HEK293 (cell line): ENCODE measurements around the gene HELQ.
A peak's percentile ranks its signal among the peaks of the same experiment; 100 is the strongest.

Experiments
- EGR2 ChIP-seq: fragments of 450-650 bp; formaldehyde crosslinking; IDR thresholded peaks from 2 replicates; pipeline ENCODE4 v1.5.1; 2016; ENCODE audit warnings: low read depth, missing biosample characterization, missing genetic modification characterization
- GLIS1 ChIP-seq: fragments of 450-650 bp; formaldehyde crosslinking; IDR thresholded peaks from 2 replicates; pipeline ENCODE4 v1.5.1; 2016; ENCODE audit warnings: missing biosample characterization, missing genetic modification characterization
- ZNF114 ChIP-seq: fragments of 450-650 bp; formaldehyde crosslinking; IDR thresholded peaks from 2 replicates; pipeline ENCODE4 v1.5.0; 2017; ENCODE audit warnings: missing biosample characterization, missing genetic modification characterization
- ZNF26 ChIP-seq: fragments of 450-650 bp; formaldehyde crosslinking; IDR thresholded peaks from 2 replicates; pipeline ENCODE4 v1.5.1; 2016; ENCODE audit warnings: missing biosample characterization, missing genetic modification characterization
- ZNF335 ChIP-seq: fragments of 450-650 bp; formaldehyde crosslinking; conservative IDR thresholded peaks from 2 replicates; pipeline ENCODE4 v1.5.1; 2016; ENCODE audit warnings: missing biosample characterization, missing genetic modification characterization
- ZNF398 ChIP-seq: fragments of 450-650 bp; formaldehyde crosslinking; IDR thresholded peaks from 2 replicates; pipeline ENCODE4 v1.5.1; 2017; ENCODE audit warnings: missing biosample characterization, missing genetic modification characterization
- ZNF510 ChIP-seq: fragments of 450-650 bp; formaldehyde crosslinking; IDR thresholded peaks from 2 replicates; pipeline ENCODE4 v1.5.1; 2018; ENCODE audit warnings: mild to moderate bottlenecking, missing genetic modification characterization, missing biosample characterization; ENCODE audit not compliant: insufficient replicate concordance
- ZNF521 ChIP-seq: fragments of 450-650 bp; formaldehyde crosslinking; IDR thresholded peaks from 2 replicates; pipeline ENCODE4 v1.5.1; 2017; ENCODE audit warnings: missing biosample characterization, mild to moderate bottlenecking, missing genetic modification characterization
- ZNF529 ChIP-seq: fragments of 450-650 bp; formaldehyde crosslinking; IDR thresholded peaks from 2 replicates; pipeline ENCODE4 v1.5.1; 2017; ENCODE audit warnings: missing genetic modification characterization, missing biosample characterization; ENCODE audit not compliant: insufficient replicate concordance
- ZNF600 ChIP-seq: fragments of 450-650 bp; formaldehyde crosslinking; IDR thresholded peaks from 2 replicates; pipeline ENCODE4 v1.5.1; 2016; ENCODE audit warnings: missing biosample characterization, missing genetic modification characterization
- ZNF658 ChIP-seq: fragments of 450-650 bp; formaldehyde crosslinking; IDR thresholded peaks from 2 replicates; pipeline ENCODE4; 2016; ENCODE audit warnings: missing biosample characterization, missing genetic modification characterization
- ZNF785 ChIP-seq: fragments of 450-650 bp; formaldehyde crosslinking; IDR thresholded peaks from 2 replicates; pipeline ENCODE4 v1.5.1; 2016; ENCODE audit warnings: missing biosample characterization, missing genetic modification characterization
- TF ChIP-seq, protein P1 (sequence below): fragments of 450-650 bp; formaldehyde crosslinking; IDR thresholded peaks from 2 replicates; pipeline ENCODE4 v1.5.1; 2016; ENCODE audit warnings: missing biosample characterization, missing genetic modification characterization, low read depth
- TF ChIP-seq, protein P2 (sequence below): fragments of 450-650 bp; IDR thresholded peaks from 2 replicates; pipeline ENCODE4 v1.5.1; 2018; ENCODE audit warnings: missing biosample characterization, mild to moderate bottlenecking, missing genetic modification characterization
- TF ChIP-seq, protein P3 (sequence below): fragments of 450-650 bp; formaldehyde crosslinking; IDR thresholded peaks from 2 replicates; pipeline ENCODE4 v1.5.1; 2016; ENCODE audit warnings: missing biosample characterization, missing genetic modification characterization
- TF ChIP-seq, protein P4 (sequence below): fragments of 450-650 bp; formaldehyde crosslinking; IDR thresholded peaks from 2 replicates; pipeline ENCODE4 v1.5.1; 2016; ENCODE audit warnings: missing biosample characterization, missing genetic modification characterization
- TF ChIP-seq, protein P5 (sequence below): fragments of 450-650 bp; formaldehyde crosslinking; conservative IDR thresholded peaks from 2 replicates; pipeline ENCODE4 v1.5.1; 2016; ENCODE audit warnings: low read depth, missing biosample characterization, missing genetic modification characterization

HELQ gene

DNA sequence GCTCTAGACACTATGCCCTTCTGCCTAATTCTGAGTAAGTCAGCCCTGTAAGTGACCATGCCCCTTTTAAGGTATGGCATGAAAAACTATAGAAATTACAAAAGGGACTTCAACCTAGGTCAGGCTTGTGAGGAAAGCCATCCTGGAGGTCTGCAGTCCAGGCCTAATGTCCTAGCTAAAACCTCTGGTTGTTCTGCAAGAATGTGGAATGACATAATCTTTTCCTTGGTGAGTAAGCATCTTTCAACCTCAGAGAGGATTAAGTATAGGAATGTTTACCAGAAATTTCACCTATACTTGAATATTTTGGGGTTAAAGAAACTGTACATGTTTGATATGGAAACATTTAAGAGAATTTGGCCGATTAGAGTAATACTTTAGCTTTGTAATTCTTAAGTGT, 97.2 kb downstream of the HELQ start (continued):
- TF ChIP-seq, protein P1, sequence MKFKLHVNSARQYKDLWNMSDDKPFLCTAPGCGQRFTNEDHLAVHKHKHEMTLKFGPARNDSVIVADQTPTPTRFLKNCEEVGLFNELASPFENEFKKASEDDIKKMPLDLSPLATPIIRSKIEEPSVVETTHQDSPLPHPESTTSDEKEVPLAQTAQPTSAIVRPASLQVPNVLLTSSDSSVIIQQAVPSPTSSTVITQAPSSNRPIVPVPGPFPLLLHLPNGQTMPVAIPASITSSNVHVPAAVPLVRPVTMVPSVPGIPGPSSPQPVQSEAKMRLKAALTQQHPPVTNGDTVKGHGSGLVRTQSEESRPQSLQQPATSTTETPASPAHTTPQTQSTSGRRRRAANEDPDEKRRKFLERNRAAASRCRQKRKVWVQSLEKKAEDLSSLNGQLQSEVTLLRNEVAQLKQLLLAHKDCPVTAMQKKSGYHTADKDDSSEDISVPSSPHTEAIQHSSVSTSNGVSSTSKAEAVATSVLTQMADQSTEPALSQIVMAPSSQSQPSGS (tag by site-specific recombination) = 0 out of 2 replicates have a peak, but pooled peaks have one; percentile 5
- TF ChIP-seq, protein P2, sequence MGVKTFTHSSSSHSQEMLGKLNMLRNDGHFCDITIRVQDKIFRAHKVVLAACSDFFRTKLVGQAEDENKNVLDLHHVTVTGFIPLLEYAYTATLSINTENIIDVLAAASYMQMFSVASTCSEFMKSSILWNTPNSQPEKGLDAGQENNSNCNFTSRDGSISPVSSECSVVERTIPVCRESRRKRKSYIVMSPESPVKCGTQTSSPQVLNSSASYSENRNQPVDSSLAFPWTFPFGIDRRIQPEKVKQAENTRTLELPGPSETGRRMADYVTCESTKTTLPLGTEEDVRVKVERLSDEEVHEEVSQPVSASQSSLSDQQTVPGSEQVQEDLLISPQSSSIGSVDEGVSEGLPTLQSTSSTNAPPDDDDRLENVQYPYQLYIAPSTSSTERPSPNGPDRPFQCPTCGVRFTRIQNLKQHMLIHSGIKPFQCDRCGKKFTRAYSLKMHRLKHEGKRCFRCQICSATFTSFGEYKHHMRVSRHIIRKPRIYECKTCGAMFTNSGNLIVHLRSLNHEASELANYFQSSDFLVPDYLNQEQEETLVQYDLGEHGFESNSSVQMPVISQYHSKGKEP = no peak
- TF ChIP-seq, protein P3, sequence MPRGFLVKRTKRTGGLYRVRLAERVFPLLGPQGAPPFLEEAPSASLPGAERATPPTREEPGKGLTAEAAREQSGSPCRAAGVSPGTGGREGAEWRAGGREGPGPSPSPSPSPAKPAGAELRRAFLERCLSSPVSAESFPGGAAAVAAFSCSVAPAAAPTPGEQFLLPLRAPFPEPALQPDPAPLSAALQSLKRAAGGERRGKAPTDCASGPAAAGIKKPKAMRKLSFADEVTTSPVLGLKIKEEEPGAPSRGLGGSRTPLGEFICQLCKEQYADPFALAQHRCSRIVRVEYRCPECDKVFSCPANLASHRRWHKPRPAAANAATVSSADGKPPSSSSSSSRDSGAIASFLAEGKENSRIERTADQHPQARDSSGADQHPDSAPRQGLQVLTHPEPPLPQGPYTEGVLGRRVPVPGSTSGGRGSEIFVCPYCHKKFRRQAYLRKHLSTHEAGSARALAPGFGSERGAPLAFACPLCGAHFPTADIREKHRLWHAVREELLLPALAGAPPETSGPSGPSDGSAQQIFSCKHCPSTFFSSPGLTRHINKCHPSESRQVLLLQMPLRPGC (tag by site-specific recombination) = peak; percentile 54; the same call in 1 of the 2 replicates
- TF ChIP-seq, protein P4, sequence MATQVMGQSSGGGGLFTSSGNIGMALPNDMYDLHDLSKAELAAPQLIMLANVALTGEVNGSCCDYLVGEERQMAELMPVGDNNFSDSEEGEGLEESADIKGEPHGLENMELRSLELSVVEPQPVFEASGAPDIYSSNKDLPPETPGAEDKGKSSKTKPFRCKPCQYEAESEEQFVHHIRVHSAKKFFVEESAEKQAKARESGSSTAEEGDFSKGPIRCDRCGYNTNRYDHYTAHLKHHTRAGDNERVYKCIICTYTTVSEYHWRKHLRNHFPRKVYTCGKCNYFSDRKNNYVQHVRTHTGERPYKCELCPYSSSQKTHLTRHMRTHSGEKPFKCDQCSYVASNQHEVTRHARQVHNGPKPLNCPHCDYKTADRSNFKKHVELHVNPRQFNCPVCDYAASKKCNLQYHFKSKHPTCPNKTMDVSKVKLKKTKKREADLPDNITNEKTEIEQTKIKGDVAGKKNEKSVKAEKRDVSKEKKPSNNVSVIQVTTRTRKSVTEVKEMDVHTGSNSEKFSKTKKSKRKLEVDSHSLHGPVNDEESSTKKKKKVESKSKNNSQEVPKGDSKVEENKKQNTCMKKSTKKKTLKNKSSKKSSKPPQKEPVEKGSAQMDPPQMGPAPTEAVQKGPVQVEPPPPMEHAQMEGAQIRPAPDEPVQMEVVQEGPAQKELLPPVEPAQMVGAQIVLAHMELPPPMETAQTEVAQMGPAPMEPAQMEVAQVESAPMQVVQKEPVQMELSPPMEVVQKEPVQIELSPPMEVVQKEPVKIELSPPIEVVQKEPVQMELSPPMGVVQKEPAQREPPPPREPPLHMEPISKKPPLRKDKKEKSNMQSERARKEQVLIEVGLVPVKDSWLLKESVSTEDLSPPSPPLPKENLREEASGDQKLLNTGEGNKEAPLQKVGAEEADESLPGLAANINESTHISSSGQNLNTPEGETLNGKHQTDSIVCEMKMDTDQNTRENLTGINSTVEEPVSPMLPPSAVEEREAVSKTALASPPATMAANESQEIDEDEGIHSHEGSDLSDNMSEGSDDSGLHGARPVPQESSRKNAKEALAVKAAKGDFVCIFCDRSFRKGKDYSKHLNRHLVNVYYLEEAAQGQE (tag by site-specific recombination) = no peak
- TF ChIP-seq ZNF26 (tag by site-specific recombination) (no peak), ZNF529 (tag by site-specific recombination) (no peak), ZNF785 (no peak), ZNF398 (tag by site-specific recombination) (no peak), EGR2 (no peak), ZNF335 (tag by site-specific recombination) (no peak), ZNF658 (tag by site-specific recombination) (no peak), ZNF521 (tag by site-specific recombination) (no peak), ZNF510 (tag by site-specific recombination) (no peak), ZNF114 (tag by site-specific recombination) (no peak), GLIS1 (tag by site-specific recombination) (peak; percentile 28; the same call in 1 of the 2 replicates), ZNF600 (tag by site-specific recombination) (0 out of 2 replicates have a peak, but pooled peaks have one; percentile 40)
- TF ChIP-seq, protein P5, sequence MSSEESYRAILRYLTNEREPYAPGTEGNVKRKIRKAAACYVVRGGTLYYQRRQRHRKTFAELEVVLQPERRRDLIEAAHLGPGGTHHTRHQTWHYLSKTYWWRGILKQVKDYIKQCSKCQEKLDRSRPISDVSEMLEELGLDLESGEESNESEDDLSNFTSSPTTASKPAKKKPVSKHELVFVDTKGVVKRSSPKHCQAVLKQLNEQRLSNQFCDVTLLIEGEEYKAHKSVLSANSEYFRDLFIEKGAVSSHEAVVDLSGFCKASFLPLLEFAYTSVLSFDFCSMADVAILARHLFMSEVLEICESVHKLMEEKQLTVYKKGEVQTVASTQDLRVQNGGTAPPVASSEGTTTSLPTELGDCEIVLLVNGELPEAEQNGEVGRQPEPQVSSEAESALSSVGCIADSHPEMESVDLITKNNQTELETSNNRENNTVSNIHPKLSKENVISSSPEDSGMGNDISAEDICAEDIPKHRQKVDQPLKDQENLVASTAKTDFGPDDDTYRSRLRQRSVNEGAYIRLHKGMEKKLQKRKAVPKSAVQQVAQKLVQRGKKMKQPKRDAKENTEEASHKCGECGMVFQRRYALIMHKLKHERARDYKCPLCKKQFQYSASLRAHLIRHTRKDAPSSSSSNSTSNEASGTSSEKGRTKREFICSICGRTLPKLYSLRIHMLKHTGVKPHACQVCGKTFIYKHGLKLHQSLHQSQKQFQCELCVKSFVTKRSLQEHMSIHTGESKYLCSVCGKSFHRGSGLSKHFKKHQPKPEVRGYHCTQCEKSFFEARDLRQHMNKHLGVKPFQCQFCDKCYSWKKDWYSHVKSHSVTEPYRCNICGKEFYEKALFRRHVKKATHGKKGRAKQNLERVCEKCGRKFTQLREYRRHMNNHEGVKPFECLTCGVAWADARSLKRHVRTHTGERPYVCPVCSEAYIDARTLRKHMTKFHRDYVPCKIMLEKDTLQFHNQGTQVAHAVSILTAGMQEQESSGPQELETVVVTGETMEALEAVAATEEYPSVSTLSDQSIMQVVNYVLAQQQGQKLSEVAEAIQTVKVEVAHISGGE (tag by site-specific recombination) = no peak
